GM19035 (cell line): Measurements from ENCODE around the gene KLHDC3.

ENCODE experiments used
- ATAC-seq: cut with Tn5 transposase; IDR thresholded peaks from one replicate; pipeline ENCODE4 v1.9.1; 2021; ENCODE audit not compliant: unreplicated experiment

The KLHDC3 gene

GRCh38 chr6:43054206-43054943, 40.3 kb downstream of the KLHDC3 start:
- no peak for ATAC-seq

- ATAC-seq: no peak
These were observed 41.9 kb downstream of the KLHDC3 start for GRCh38 chr6:43055966-43056365.

GRCh38 chr6:43058531-43058930, 44.5 kb downstream of the KLHDC3 start:
- ATAC-seq: no peak

- ATAC-seq: peak; percentile 90
These were observed 45.4 kb downstream of the KLHDC3 start, which contains the start of the genes KLC4 and MRPL2 for GRCh38 chr6:43059168-43060033. Gene KLC4, plus strand, starts transcription at chr6:43059631. Its CDS starts 1,705 bp downstream, at chr6:43061336. Gene MRPL2, minus strand, starts transcription at chr6:43059434. Its CDS starts 53 bp downstream, at chr6:43059381.

GRCh38 chr6:43060034-43060754, 46.1 kb downstream of the KLHDC3 start:
- no peak for ATAC-seq

GRCh38 chr6:43060755-43061633, 46.9 kb downstream of the KLHDC3 start:
- ATAC-seq: no peak

GRCh38 chr6:43061861-43062260, 47.8 kb downstream of the KLHDC3 start:
- no peak for ATAC-seq

- ATAC-seq: no peak
These were observed 48.8 kb downstream of the KLHDC3 start for GRCh38 chr6:43062818-43063217.

GRCh38 chr6:43070028-43070632, 56.1 kb downstream of the KLHDC3 start:
- no peak for ATAC-seq
